ENCODE results near the gene TRMT11. TPM values are rescaled to one million over a fixed set of nuclear protein-coding genes. Genes with fewer than 3 reads are reported as not detected.

TRMT11 gene
- total and polyA plus RNA-seq, 2 of the 8 experiments (the other 6 are each of a cell fraction or from before 2014, with no cell fraction given), result 19.7 to 32.4 TPM

DNA sequence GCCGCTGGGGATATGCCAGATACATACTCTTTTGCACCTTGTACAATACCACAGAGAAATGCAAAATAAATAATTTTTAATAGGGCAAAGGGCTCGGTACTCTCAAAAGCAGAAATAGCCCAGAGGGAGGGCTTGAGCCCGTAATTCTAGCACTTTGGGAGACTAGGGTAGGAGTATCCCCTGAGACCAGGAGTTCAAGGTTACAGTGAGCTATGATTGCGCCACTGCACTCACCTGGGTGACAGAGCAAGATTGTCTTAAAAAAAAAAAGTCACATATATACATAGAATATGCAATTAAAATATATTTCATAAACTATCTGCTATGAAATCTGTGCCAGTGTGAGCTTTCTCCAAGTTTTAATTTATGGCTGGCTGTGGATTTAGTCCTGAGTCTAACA lies 818 bp upstream of the TRMT11 start:
- H3K79me2 ChIP-seq (ENCODE audit: control insufficient read depth in 1 of 2, insufficient read depth in 2 of 2, low read length in 2 of 2), result peaks cover 3 to 48% of the 10 kb centered on the region in 2 experiments; a peak in 3 of 4 replicates
- no peak overlapping the region for H3K23ac ChIP-seq (ENCODE audit: insufficient read length)
- H4K91ac ChIP-seq (replicated peaks; ENCODE audit: insufficient read length, low read length), result no peak overlapping the region
- TF ChIP-seq CEBPB (IDR thresholded peaks at IDR 0.05; ENCODE audit: low read depth, low read length) (peak; percentile 44; the same call in 1 of the 2 replicates), BRCA1 (IDR thresholded peaks at IDR 0.05; ENCODE audit: low read depth, low read length) (no peak)
- H3K4ac ChIP-seq (replicated peaks; ENCODE audit: insufficient read length, low read depth, low read length), result no peak overlapping the region
- H3K9ac ChIP-seq (replicated peaks in 1 of 4; ENCODE audit: extremely low read depth in 1 of 4, low read depth in 3 of 4, low read length in 3 of 4), result peak overlapping the region in 1 of 4 experiments; percentile 88; a peak in 1 of 7 replicates
- WGBS, 2 experiments (ENCODE audit: extremely low coverage in 1 of 2, insufficient coverage in 1 of 2, insufficient read length in 1 of 2, insufficient replicate concordance in 2 of 2, low coverage in 1 of 2, low lambda C conversion rate in 2 of 2, missing lambda C conversion rate in 1 of 2), result 89% methylated on average over 4 of the region's 4 CpGs; no CpG with 5 or more reads in 1 of the 2 experiments
- H2BK120ac ChIP-seq (replicated peaks; ENCODE audit: low read depth, low read length), result no peak overlapping the region
- H3K18ac ChIP-seq (ENCODE audit: extremely low read depth, low read length), result no peak overlapping the region
- H4K20me1 ChIP-seq (replicated peaks in 1 of 2; ENCODE audit: control insufficient read depth in 1 of 2, insufficient read depth in 2 of 2, low read length in 2 of 2), result no peaks in the 10 kb centered on the region
- FAIRE-seq (no peak), DNase-seq (ENCODE audit: low read depth in 1 of 2, low spot score in 2 of 2) (no peak)
- H3K27ac ChIP-seq (ENCODE audit: low read depth, low read length), result no peak overlapping the region
- H3K4me1 ChIP-seq (replicated peaks in 1 of 4; ENCODE audit: control insufficient read depth in 3 of 4, insufficient read depth in 4 of 4, low read length in 3 of 4), result peaks cover 0 to 10% (median 3%) of the 10 kb centered on the region in 4 experiments; a peak in 4 of 7 replicates
- H3K36me3 ChIP-seq (ENCODE audit: control insufficient read depth in 2 of 4, insufficient read depth in 4 of 4, low read length in 3 of 4), result no peaks in the 10 kb centered on the region
- H3K4me3 ChIP-seq (ENCODE audit: extremely low read depth in 1 of 4, insufficient read depth in 2 of 4, low read depth in 3 of 4, low read length in 4 of 4), result peak overlapping the region; percentile 89 to 97 (median 90); a peak in 7 of 8 replicates
- POLR2A ChIA-PET (ENCODE audit: partially characterized antibody), result interaction anchor here (0.6 to 2.0 kb wide), 8 partner anchors 10 to 622 kb away, joined by 3 to 19 read pairs (median 4); partner anchors contain the start of gene HINT3
- H2BK15ac ChIP-seq (ENCODE audit: low read length), result no peak overlapping the region
- H2AK5ac ChIP-seq (ENCODE audit: low read depth, low read length), result no peak overlapping the region
- no peak overlapping the region for H2BK12ac ChIP-seq (ENCODE audit: low read depth, low read length)
- no peak overlapping the region for H4K8ac ChIP-seq (ENCODE audit: extremely low read depth, insufficient read depth, low read length)
- peak overlapping the region; percentile 95; the same call in 1 of the 2 replicates for H2AFZ ChIP-seq (ENCODE audit: low read length)
- no peak overlapping the region for H2BK20ac ChIP-seq (ENCODE audit: low read length)
- CTCF ChIA-PET (ENCODE audit: partially characterized antibody), result interaction anchor here (0.6 to 2.8 kb wide), 7 partner anchors 8 to 226 kb away, joined by 3 to 18 read pairs (median 5); no protein-coding TSS in a partner anchor
- H4K5ac ChIP-seq (ENCODE audit: insufficient read length, low read depth, low read length), result no peak overlapping the region
- peaks cover 11% of the 10 kb centered on the region for H3K23me2 ChIP-seq (ENCODE audit: low read depth, low read length)
- H3K27me3 ChIP-seq (replicated peaks in 1 of 4; ENCODE audit: control insufficient read depth in 3 of 4, extremely low read depth in 1 of 4, insufficient read depth in 3 of 4, low read length in 3 of 4), result no peaks in the 10 kb centered on the region
- H3K4me2 ChIP-seq (ENCODE audit: insufficient read depth in 1 of 2, low read depth in 2 of 2, low read length in 2 of 2), result peak overlapping the region; percentile 78 to 90
- no peak overlapping the region for H3K56ac ChIP-seq (replicated peaks; ENCODE audit: insufficient read length, low read depth, low read length)
- H3K14ac ChIP-seq (ENCODE audit: insufficient read length), result no peak overlapping the region
- H3K79me1 ChIP-seq (ENCODE audit: low read depth, low read length), result no peaks in the 10 kb centered on the region; the same call in 1 of the 2 replicates
- H3K9me3 ChIP-seq (ENCODE audit: insufficient read depth in 2 of 2, low read depth in 1 of 2, low read length in 1 of 2), result no peaks in the 10 kb centered on the region
- H2BK5ac ChIP-seq (ENCODE audit: low read depth, low read length), result no peak overlapping the region
